ENCODE measurements around the gene TTC27. TPM values are rescaled to one million over a fixed set of nuclear protein-coding genes. Genes with fewer than 3 reads are reported as not detected.

TTC27 gene
- total and polyA plus RNA-seq, 2 of the 13 experiments (the other 11 are each of a cell fraction or from before 2014, with no cell fraction given): 26.7 to 44.7 TPM

GRCh38 chr2:32768387-32769174, 140.7 kb downstream of the TTC27 start:
- no peak for FAIRE-seq
- WGBS (ENCODE audit: low lambda C conversion rate): 97% methylated on average over 1 of the region's 1 CpG

More at GRCh38 chr2:32768387-32769174, 140.7 kb downstream of the TTC27 start:
- TF ChIP-seq HOXD1 (CRISPR knock-in tag; IDR thresholded peaks at IDR 0.05) (no peak), ELF4 (CRISPR knock-in tag; IDR thresholded peaks at IDR 0.05; ENCODE audit: borderline replicate concordance) (no peak), DPF2 (CRISPR knock-in tag; IDR thresholded peaks at IDR 0.05; ENCODE audit: borderline replicate concordance, low read depth) (no peak), CREM (IDR thresholded peaks at IDR 0.05) (no peak), CREM (CRISPR knock-in tag; IDR thresholded peaks at IDR 0.05) (no peak), ZNF557 (CRISPR knock-in tag; IDR thresholded peaks at IDR 0.05) (no peak), POGZ (CRISPR knock-in tag; IDR thresholded peaks at IDR 0.05) (no peak), ATF1 (CRISPR knock-in tag; IDR thresholded peaks at IDR 0.05) (no peak), MLLT10 (CRISPR knock-in tag; IDR thresholded peaks at IDR 0.05) (no peak), LBX2 (CRISPR knock-in tag; IDR thresholded peaks at IDR 0.05; ENCODE audit: borderline replicate concordance) (no peak), SPEN (CRISPR knock-in tag; IDR thresholded peaks at IDR 0.05; ENCODE audit: low read depth) (no peak), SMAD1 (CRISPR knock-in tag; IDR thresholded peaks at IDR 0.05; ENCODE audit: borderline replicate concordance, low read depth) (no peak), MZF1 (CRISPR knock-in tag; IDR thresholded peaks at IDR 0.05; ENCODE audit: borderline replicate concordance) (no peak), PRDM15 (CRISPR knock-in tag; IDR thresholded peaks at IDR 0.05) (no peak), CHD2 (IDR thresholded peaks at IDR 0.05; ENCODE audit: low read depth, low read length) (no peak), ZBTB7B (CRISPR knock-in tag; IDR thresholded peaks at IDR 0.05) (no peak), GABPA (IDR thresholded peaks at IDR 0.05; ENCODE audit: low read depth, low read length) (no peak), GABPA (CRISPR knock-in tag; IDR thresholded peaks at IDR 0.05; ENCODE audit: low read depth) (no peak)
- Histone ChIP-seq H3K4me2 (ENCODE audit: low read depth, low read length) (no peak overlapping the region), H4K20me1 (ENCODE audit: insufficient read depth, low read length) (no peaks in the 10 kb centered on the region), H3K27ac (ENCODE audit: extremely low read length, insufficient read depth, low read length) (no peak overlapping the region), H3K79me2 (ENCODE audit: insufficient read depth, low read length) (no peaks in the 10 kb centered on the region), H3K4me3 (replicated peaks in 1 of 3; ENCODE audit: insufficient read depth in 1 of 3, low read depth in 2 of 3, low read length in 3 of 3) (no peak overlapping the region), H3K36me3 (replicated peaks in 1 of 2; ENCODE audit: control insufficient read depth in 1 of 2, insufficient read depth in 2 of 2, low read length in 2 of 2) (peaks cover 0 to 2% of the 10 kb centered on the region in 2 experiments; a peak in 2 of 5 replicates), H3K27me3 (ENCODE audit: control insufficient read depth in 1 of 2, insufficient read depth in 2 of 2, low read length in 2 of 2) (no peaks in the 10 kb centered on the region), H3K9ac (ENCODE audit: insufficient read depth, low read depth, low read length) (no peak overlapping the region), H3K4me1 (ENCODE audit: insufficient read depth, low read length) (no peaks in the 10 kb centered on the region), H3K9me3 (ENCODE audit: low read length) (no peaks in the 10 kb centered on the region), H2AFZ (ENCODE audit: low read length) (no peak overlapping the region)
- BruUV-seq (replicated peaks): no TSS peak
- CTCF ChIA-PET (ENCODE audit: low intra/inter-chr PET ratio, low total read pairs): no interaction called here
- DNase-seq (ENCODE audit: low spot score) (no peak), ATAC-seq (no peak)
- intact Hi-C loops (cut with micrococcal nuclease; ENCODE audit: unreplicated experiment) (no loop called here), in situ Hi-C loops (cut with HindIII; ENCODE audit: extremely low pct_ligation_motif_present, low pct_unique_long_range_greater_than_20kb) (loop anchor here (25.0 kb wide), 1 partner anchor 819 kb away; the partner anchor contains the start of gene FAM98A)
- POLR2A ChIA-PET: no interaction called here

Measured in HepG2 (cell line).